Naive thymus-derived CD4-positive, alpha-beta T cell (primary cell): Measurements from ENCODE around the gene TRAFD1. TPM values are rescaled to one million over a fixed set of nuclear protein-coding genes. Genes with fewer than 3 reads are reported as not detected.

Experiments
- ATAC-seq: fragments of 150-1000 bp; cut with Tn5 transposase; 2 replicates; pipeline ENCODE4 v1.10.0; 2021; ENCODE audit warnings: mild to moderate bottlenecking, moderate library complexity
- CTCF ChIA-PET: fragments of 350-600 bp; sonication (Branson Sonifier 250); formaldehyde crosslinking; loops from one replicate; lab custom pipeline; 2021; ENCODE audit warnings: antibody characterized with exemption; lab: Charles Lee
- POLR2A ChIA-PET: fragments of 350-600 bp; sonication (Branson Sonifier 250); formaldehyde crosslinking; loops from one replicate; lab custom pipeline; 2021; ENCODE audit warnings: antibody characterized with exemption, inconsistent platforms; lab: Charles Lee
- DNase-seq, 9 donors: peaks; one replicate each; pipeline versions ENCODE4 v3.0.0 to v3.0.0-alpha.2; 2020 to 2022; ENCODE audit warnings: mixed read lengths in 1 of 9
- H3K27ac ChIP-seq: one replicate; pipeline ENCODE4 v1.7.0; 2013; ENCODE audit warnings: mild to moderate bottlenecking, low read depth, low read length, moderate library complexity
- H3K27me3 ChIP-seq, 2 donors: one replicate each; pipeline ENCODE4 v1.7.0; 2013; ENCODE audit warnings: low read length in 2 of 2, mild to moderate bottlenecking in 2 of 2, moderate library complexity in 2 of 2; ENCODE audit not compliant: control insufficient read depth in 2 of 2, insufficient read depth in 2 of 2
- H3K36me3 ChIP-seq, 3 experiments: 1 replicate in 2 of 3; 2 replicates in 1 of 3; pipeline ENCODE4 v1.7.0; 2013; ENCODE audit warnings: low read length in 3 of 3, mild to moderate bottlenecking in 3 of 3, moderate library complexity in 1 of 3; ENCODE audit not compliant: insufficient read depth in 3 of 3, control insufficient read depth in 2 of 3
- H3K4me1 ChIP-seq, 2 donors: one replicate each; pipeline ENCODE4 v1.7.0; 2013; ENCODE audit warnings: low read length in 2 of 2, mild to moderate bottlenecking in 2 of 2, moderate library complexity in 1 of 2; ENCODE audit not compliant: control insufficient read depth in 2 of 2, insufficient read depth in 2 of 2
- H3K4me3 ChIP-seq: 2 replicates; pipeline ENCODE4 v1.7.0; 2013; ENCODE audit warnings: mild to moderate bottlenecking, low read length
- H3K9me3 ChIP-seq, 3 experiments: 1 replicate in 2 of 3; 2 replicates in 1 of 3; pipeline ENCODE4 v1.7.0; 2013; ENCODE audit warnings: low read length in 3 of 3; ENCODE audit not compliant: control insufficient read depth in 2 of 3
- H3K27ac Mint-ChIP-seq, 9 donors: one replicate each; pipeline ENCODE4 v1.8.0; 2020 to 2022; ENCODE audit warnings: mixed read lengths in 9 of 9, mild to moderate bottlenecking in 8 of 9, moderate library complexity in 5 of 9, inconsistent platforms in 2 of 9
- H3K27me3 Mint-ChIP-seq, 5 donors: one replicate each; pipeline ENCODE4 v1.8.0; 2021 to 2022; ENCODE audit warnings: mixed read lengths in 5 of 5, mild to moderate bottlenecking in 1 of 5
- H3K36me3 Mint-ChIP-seq, 5 donors: one replicate each; pipeline ENCODE4 v1.8.0; 2020 to 2022; ENCODE audit warnings: mixed read lengths in 5 of 5, mild to moderate bottlenecking in 3 of 5, inconsistent platforms in 1 of 5
- H3K4me1 Mint-ChIP-seq, 7 donors: one replicate each; pipeline ENCODE4 v1.8.0; 2020 to 2022; ENCODE audit warnings: mixed read lengths in 7 of 7, mild to moderate bottlenecking in 3 of 7, inconsistent platforms in 1 of 7
- H3K4me3 Mint-ChIP-seq, 10 donors: one replicate each; pipeline ENCODE4 v1.8.0; 2020 to 2022; ENCODE audit warnings: mild to moderate bottlenecking in 10 of 10, mixed read lengths in 10 of 10, moderate library complexity in 6 of 10, inconsistent platforms in 2 of 10
- H3K9me3 Mint-ChIP-seq, 11 donors: one replicate each; pipeline ENCODE4 v1.8.0; 2020 to 2022; ENCODE audit warnings: mixed read lengths in 11 of 11, mild to moderate bottlenecking in 4 of 11, inconsistent platforms in 1 of 11, moderate library complexity in 1 of 11
- intact Hi-C, 2 donors: fragments of 100-400 bp; cut with micrococcal nuclease; formaldehyde crosslinking; loops; one replicate each; pipeline ENCODE4 v1.15.1; 2023
- polyA plus RNA-seq, 2 donors: library from polyadenylated mRNA; unstranded; fragments of 300-500 nt; fragmentation: Illumina TruSeq; gene quantifications; one replicate each; pipeline ENCODE4 v1.2.3, GENCODE V29; 2021
- total RNA-seq, 6 experiments: library from RNA in 5 of 6; stranded (reverse) in 5 of 6; gene quantifications; 1 replicate in 5 of 6; 2 replicates in 1 of 6; pipeline ENCODE4 v1.2.3 and lab custom pipeline; 2021 to 2026

TRAFD1 gene
- total and polyA plus RNA-seq, 7 experiments from 2014 or later = 22.1 to 86.6 (median 43.7) TPM

DNA sequence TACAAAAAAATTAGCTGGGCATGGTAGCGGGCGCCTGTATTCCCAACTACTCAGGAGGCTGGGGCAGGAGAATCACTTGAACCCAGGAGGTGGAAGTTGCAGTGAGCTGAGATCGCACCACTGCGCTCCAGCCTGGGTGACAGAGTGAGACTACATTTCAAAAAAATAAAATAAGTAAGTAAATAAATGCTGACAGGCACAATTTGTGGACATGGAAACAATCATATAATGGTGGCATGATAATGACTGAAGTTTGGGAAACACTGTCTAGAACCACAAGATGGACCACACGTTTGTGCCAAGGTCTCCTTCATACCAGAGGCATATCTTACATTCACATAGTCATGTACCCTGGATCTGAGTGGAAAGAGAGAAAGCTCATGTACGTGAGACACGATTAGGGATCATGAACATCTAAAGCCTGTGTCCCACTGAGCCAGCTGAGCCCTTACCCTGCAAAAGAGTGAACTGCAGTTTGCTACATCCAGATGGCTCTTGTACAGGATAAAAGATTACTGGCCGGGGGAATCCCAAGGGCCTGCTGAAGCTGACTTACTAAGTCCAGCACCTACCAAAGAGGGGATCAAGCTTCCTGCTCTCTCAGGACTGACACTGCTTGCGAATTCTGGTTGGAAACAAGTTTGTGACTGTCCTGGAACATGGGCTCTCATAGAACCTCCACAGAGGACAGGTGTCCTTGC is 62.9 kb downstream of the TRAFD1 start:
- H3K36me3 Mint-ChIP-seq = peaks cover 6 to 44% (median 15%) of the 10 kb centered on the region in 5 donors
- no peaks in the 10 kb centered on the region for H3K9me3 Mint-ChIP-seq
- no peaks in the 10 kb centered on the region for H3K27me3 ChIP-seq
- intact Hi-C loops = no loop called here
- no peak for ATAC-seq
- H3K4me3 ChIP-seq = no peak overlapping the region
- no peaks in the 10 kb centered on the region for H3K9me3 ChIP-seq
- no peaks in the 10 kb centered on the region for H3K27me3 Mint-ChIP-seq
- no peak overlapping the region for H3K27ac Mint-ChIP-seq
- DNase-seq = no peak
- no peak overlapping the region for H3K27ac ChIP-seq
- H3K36me3 ChIP-seq = peaks cover 6 to 62% (median 31%) of the 10 kb centered on the region in 3 experiments
- POLR2A ChIA-PET = interaction anchor here (0.6 kb wide), 1 partner anchor 1799 kb away, joined by 3 read pairs; no protein-coding TSS in a partner anchor
- H3K4me1 ChIP-seq = no peaks in the 10 kb centered on the region
- CTCF ChIA-PET = interaction anchor here (0.6 kb wide), 2 partner anchors 9 to 91 kb away, joined by 3 read pairs; no protein-coding TSS in a partner anchor
- H3K4me3 Mint-ChIP-seq = no peak overlapping the region
- H3K4me1 Mint-ChIP-seq = peaks cover 0 to under 1% (median 0%) of the 10 kb centered on the region in 7 donors

DNA sequence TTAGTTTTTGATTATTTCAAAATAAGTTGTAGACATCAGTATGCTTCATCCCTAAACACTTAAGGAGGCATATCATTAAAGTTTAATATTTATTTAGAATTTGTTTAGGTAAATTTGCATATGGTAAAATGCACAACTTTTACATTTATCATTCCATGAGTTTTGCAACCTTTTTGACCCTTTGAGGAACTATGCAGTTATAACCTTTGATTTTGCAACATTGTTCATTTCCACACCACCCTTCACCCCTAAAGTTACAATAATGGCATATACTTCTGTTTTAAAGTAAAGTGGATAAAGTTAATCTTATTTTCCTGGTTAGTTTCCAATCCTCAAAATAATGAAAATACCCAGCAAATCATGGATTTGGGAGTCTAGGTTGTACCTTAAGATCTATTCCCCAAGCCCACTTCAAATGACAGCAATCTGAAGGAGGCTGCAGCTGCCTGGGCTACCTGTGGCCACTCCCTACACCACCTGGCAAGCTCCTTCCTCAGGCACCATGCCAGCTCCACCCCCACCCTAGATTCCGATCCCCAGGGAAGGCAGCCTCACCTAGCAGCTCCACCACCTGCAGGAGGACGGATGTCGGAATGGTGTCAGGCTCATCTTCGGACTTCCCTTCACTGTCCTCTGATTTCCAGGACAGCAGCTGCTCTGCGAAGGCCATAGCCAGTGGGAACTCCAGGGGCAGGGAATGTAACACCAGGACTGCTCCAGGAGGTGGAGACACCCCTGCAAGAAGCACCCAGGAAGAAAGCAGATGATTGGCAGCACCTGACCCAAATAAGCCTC is 65.1 kb downstream of the TRAFD1 start:
- no peak overlapping the region for H3K27ac ChIP-seq
- intact Hi-C loops = no loop called here
- H3K4me1 ChIP-seq = no peaks in the 10 kb centered on the region
- peaks cover 6 to 54% (median 18%) of the 10 kb centered on the region in 5 donors for H3K36me3 Mint-ChIP-seq
- CTCF ChIA-PET = no interaction called here
- H3K27ac Mint-ChIP-seq = no peak overlapping the region
- POLR2A ChIA-PET = no interaction called here
- H3K9me3 ChIP-seq = no peaks in the 10 kb centered on the region
- no peak overlapping the region for H3K4me3 ChIP-seq
- ATAC-seq (no peak), DNase-seq (no peak)
- no peaks in the 10 kb centered on the region for H3K9me3 Mint-ChIP-seq
- H3K36me3 ChIP-seq = peaks cover 6 to 58% (median 25%) of the 10 kb centered on the region in 3 experiments
- H3K27me3 Mint-ChIP-seq = no peaks in the 10 kb centered on the region
- H3K4me3 Mint-ChIP-seq = no peak overlapping the region
- no peaks in the 10 kb centered on the region for H3K27me3 ChIP-seq
- H3K4me1 Mint-ChIP-seq = no peaks in the 10 kb centered on the region

DNA sequence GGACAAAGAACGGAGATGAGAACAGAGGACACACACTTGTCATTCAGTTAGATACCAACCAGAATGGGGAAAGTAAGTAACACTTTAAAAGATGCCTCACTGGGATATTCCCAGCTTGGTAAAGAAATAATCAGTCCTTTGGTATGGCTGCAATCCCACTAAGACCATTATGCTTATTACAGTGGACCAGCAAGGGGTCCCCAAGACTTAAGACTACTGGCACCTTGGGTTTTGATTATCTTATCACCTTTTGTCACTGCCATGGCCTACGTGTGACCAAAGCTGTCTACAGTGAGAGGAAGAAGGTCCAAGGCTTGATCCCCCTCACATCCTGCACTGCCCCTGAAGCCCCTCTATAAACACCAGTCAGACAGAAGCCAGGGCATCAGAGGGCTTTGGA is 65.8 kb downstream of the TRAFD1 start:
- H3K27me3 Mint-ChIP-seq = no peaks in the 10 kb centered on the region
- no peaks in the 10 kb centered on the region for H3K4me1 ChIP-seq
- peaks cover 6 to 53% (median 25%) of the 10 kb centered on the region in 3 experiments for H3K36me3 ChIP-seq
- DNase-seq = no peak
- H3K9me3 Mint-ChIP-seq = no peaks in the 10 kb centered on the region
- CTCF ChIA-PET = no interaction called here
- H3K4me3 Mint-ChIP-seq = no peak overlapping the region
- H3K9me3 ChIP-seq = no peaks in the 10 kb centered on the region
- H3K27ac ChIP-seq = no peak overlapping the region
- ATAC-seq = no peak
- no peaks in the 10 kb centered on the region for H3K4me1 Mint-ChIP-seq
- H3K27ac Mint-ChIP-seq = no peak overlapping the region
- POLR2A ChIA-PET = no interaction called here
- H3K4me3 ChIP-seq = no peak overlapping the region
- peaks cover 6 to 58% (median 19%) of the 10 kb centered on the region in 5 donors for H3K36me3 Mint-ChIP-seq
- no peaks in the 10 kb centered on the region for H3K27me3 ChIP-seq
- intact Hi-C loops = no loop called here

DNA sequence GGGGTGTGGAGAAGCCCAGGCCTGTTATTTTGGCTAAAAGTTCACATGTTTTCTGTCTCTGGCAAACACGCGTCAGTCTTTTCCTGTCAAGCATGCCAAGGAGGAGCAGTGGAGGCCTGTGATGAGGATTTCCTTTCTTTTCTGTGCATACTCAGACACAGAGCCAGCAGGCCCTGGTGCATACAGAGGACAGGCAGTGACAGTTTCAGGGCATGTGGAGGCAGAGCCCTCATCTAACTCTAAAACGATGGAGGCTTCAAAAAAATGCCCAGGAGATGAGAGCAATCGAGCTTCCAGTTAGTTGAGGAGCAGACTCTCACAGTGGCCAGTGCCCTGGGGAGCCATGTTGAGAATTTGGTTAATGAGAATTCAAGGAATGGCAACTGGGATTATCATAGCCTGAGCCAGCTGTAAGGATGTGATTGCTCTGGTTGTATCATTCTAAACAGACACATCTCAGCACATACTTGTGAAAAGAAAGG is 66.5 kb downstream of the TRAFD1 start:
- Mint-ChIP-seq H3K4me3 (no peak overlapping the region), H3K27me3 (no peaks in the 10 kb centered on the region), H3K4me1 (no peaks in the 10 kb centered on the region), H3K36me3 (peaks cover 6 to 60% (median 19%) of the 10 kb centered on the region in 5 donors), H3K27ac (peak overlapping the region in 2 of 9 donors; percentile 13 to 23), H3K9me3 (no peaks in the 10 kb centered on the region)
- ATAC-seq = no peak
- peaks cover 6 to 53% (median 25%) of the 10 kb centered on the region in 3 experiments for H3K36me3 ChIP-seq
- H3K27me3 ChIP-seq = no peaks in the 10 kb centered on the region
- intact Hi-C loops = no loop called here
- H3K27ac ChIP-seq = no peak overlapping the region
- CTCF ChIA-PET = no interaction called here
- H3K4me3 ChIP-seq = no peak overlapping the region
- no peak for DNase-seq
- POLR2A ChIA-PET = interaction anchor here (0.6 kb wide), 1 partner anchor 63 kb away, joined by 3 read pairs; no protein-coding TSS in a partner anchor
- H3K4me1 ChIP-seq = no peaks in the 10 kb centered on the region
- no peaks in the 10 kb centered on the region for H3K9me3 ChIP-seq

DNA sequence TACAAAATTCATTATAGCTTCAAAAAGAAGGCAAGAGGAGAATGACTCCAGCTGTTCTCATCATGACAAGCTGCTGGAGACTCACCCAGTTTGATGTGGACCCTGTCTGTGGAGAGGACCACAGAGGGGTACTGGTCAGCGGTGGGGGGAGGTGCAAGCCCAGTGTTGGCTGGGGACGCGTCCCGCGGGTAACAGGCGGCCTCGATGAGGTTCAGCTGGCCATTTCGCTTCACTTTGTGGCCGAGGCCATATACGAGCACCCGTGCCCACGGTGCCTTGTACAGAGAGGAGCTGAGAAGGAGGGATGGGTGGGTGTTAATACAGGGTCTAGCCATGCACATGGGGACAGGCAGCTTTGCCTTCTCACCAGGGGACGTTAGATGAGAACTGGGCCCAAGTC is 67.1 kb downstream of the TRAFD1 start:
- ChIA-PET CTCF (interaction anchor here (1.2 kb wide), 1 partner anchor 10 kb away, joined by 4 read pairs; no protein-coding TSS in a partner anchor), POLR2A (no interaction called here)
- Mint-ChIP-seq H3K27ac (peak overlapping the region in 1 of 9 donors; percentile 23), H3K36me3 (peaks cover 9 to 60% (median 19%) of the 10 kb centered on the region in 5 donors), H3K27me3 (no peaks in the 10 kb centered on the region), H3K4me1 (no peaks in the 10 kb centered on the region), H3K9me3 (no peaks in the 10 kb centered on the region), H3K4me3 (no peak overlapping the region)
- H3K27ac ChIP-seq = no peak overlapping the region
- DNase-seq = no peak
- no peaks in the 10 kb centered on the region for H3K9me3 ChIP-seq
- no peak overlapping the region for H3K4me3 ChIP-seq
- peaks cover 6 to 53% (median 25%) of the 10 kb centered on the region in 3 experiments for H3K36me3 ChIP-seq
- intact Hi-C loops = no loop called here
- H3K4me1 ChIP-seq = no peaks in the 10 kb centered on the region
- H3K27me3 ChIP-seq = no peaks in the 10 kb centered on the region
- no peak for ATAC-seq

DNA sequence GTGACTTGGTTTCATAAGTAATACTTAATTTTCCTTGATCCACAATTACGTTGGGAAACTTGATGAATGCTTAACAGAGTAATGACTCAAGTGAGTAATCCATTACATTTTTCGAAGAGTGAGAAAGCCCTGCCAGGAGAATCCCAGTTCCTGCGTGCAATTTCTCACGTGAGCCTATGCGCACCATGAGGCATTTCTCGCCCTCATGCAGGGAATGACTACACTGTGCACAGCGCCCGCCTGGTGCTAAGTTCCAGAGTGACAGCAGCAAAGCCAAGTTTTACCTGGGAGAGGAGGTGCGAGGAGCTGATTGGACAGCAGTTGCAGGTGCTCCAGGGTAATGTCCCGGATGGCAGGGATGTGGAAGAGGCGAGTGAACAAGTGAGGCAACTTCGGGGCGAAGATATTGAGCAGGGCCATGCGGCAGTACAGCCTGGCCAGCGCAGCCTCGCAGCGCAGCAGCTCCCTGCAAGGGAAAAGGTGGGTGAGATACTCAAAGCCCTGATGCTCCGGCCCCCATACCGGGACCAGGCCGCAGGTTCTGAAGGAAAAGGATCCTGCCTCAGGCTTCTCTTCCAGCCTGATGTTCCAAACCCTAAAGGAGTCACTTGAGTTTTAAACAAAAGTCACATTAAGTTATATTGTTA is 69.4 kb downstream of the TRAFD1 start:
- H3K36me3 Mint-ChIP-seq = peaks cover 13 to 62% (median 24%) of the 10 kb centered on the region in 5 donors

More for the DNA sequence above, 69.4 kb downstream of the TRAFD1 start:
- H3K4me3 Mint-ChIP-seq = no peak overlapping the region
- peak overlapping the region in 1 of 9 donors; percentile 29 for H3K27ac Mint-ChIP-seq
- H3K9me3 Mint-ChIP-seq = no peaks in the 10 kb centered on the region
- no peaks in the 10 kb centered on the region for H3K27me3 ChIP-seq
- DNase-seq (no peak), ATAC-seq (no peak)
- H3K4me1 Mint-ChIP-seq = peaks cover 0 to 4% (median 0%) of the 10 kb centered on the region in 7 donors
- ChIA-PET POLR2A (no interaction called here), CTCF (interaction anchor here (0.6 kb wide), 2 partner anchors 63 to 66 kb away, joined by 3 read pairs; no protein-coding TSS in a partner anchor)
- no peak overlapping the region for H3K4me3 ChIP-seq
- H3K36me3 ChIP-seq = peaks cover 6 to 51% (median 20%) of the 10 kb centered on the region in 3 experiments
- H3K27me3 Mint-ChIP-seq = no peaks in the 10 kb centered on the region
- intact Hi-C loops = no loop called here
- no peaks in the 10 kb centered on the region for H3K4me1 ChIP-seq
- H3K9me3 ChIP-seq = no peaks in the 10 kb centered on the region
- no peak overlapping the region for H3K27ac ChIP-seq
